PC-9 (cell line): ENCODE data around the gene IFNGR2.

Source experiments
- CTCF ChIP-seq: fragments of 200-600 bp; sonication (generic); conservative IDR thresholded peaks from 2 replicates; pipeline ENCODE4 v1.6.1; 2017; ENCODE audit warnings: mixed run types, antibody characterized with exemption, mild to moderate bottlenecking, moderate library complexity
- EZH2 ChIP-seq: fragments of 200-600 bp; sonication (generic); IDR thresholded peaks from 2 replicates; pipeline ENCODE4 v1.8.0; 2017; ENCODE audit warnings: antibody characterized with exemption, low read depth

GRCh38 chr21:33375101-33375644 is 28.0 kb upstream of the IFNGR2 start:
- TF ChIP-seq CTCF (no peak), EZH2 (no peak)
